OCI-LY7 (cell line): Measurements from ENCODE around the gene ABCC3. TPM values are rescaled to one million over a fixed set of nuclear protein-coding genes. Genes with fewer than 3 reads are reported as not detected.
A peak's percentile ranks its signal among the peaks of the same experiment; 100 is the strongest.

Experiments used
- BruUV-seq: library from RNA; stranded (reverse); fragments of 400-500 nt; replicated peaks from 2 replicates; lab custom pipeline; 2021; lab: Mats Ljungman, UMichigan
- CTCF ChIA-PET: fragments of 300-600 bp; sonication (Branson Sonifier 250); formaldehyde crosslinking; loops from one replicate; lab custom pipeline; 2022; ENCODE audit warnings: antibody characterized with exemption; ENCODE audit not compliant: unreplicated experiment; lab: Charles Lee
- POLR2A ChIA-PET: fragments of 300-600 bp; sonication (Branson Sonifier 250); formaldehyde crosslinking; loops from one replicate; lab custom pipeline; 2022; ENCODE audit warnings: antibody characterized with exemption; lab: Charles Lee
- DNase-seq: peaks from one replicate; pipeline ENCODE4 v3.0.0-alpha.2; 2015; ENCODE audit warnings: low spot score
- H2AFZ ChIP-seq: fragments of 200-600 bp; sonication (generic), shearing (Covaris generic); 2 replicates; pipeline ENCODE4 v1.6.1; 2014; ENCODE audit warnings: mild to moderate bottlenecking, antibody characterized with exemption, low read length, moderate library complexity
- H3K27ac ChIP-seq: fragments of 200-600 bp; sonication (generic); 2 replicates; pipeline ENCODE4 v1.5.1; 2014; ENCODE audit warnings: mixed run types, low read depth, mild to moderate bottlenecking, moderate library complexity, low read length, inconsistent platforms; ENCODE audit not compliant: poor library complexity, severe bottlenecking
- H3K36me3 ChIP-seq: fragments of 200-600 bp; sonication (generic); 2 replicates; pipeline ENCODE4 v1.6.1; 2014; ENCODE audit warnings: mild to moderate bottlenecking, antibody characterized with exemption, low read length, moderate library complexity, mixed read lengths; ENCODE audit not compliant: insufficient read depth
- H3K4me1 ChIP-seq: fragments of 200-600 bp; sonication (generic); 2 replicates; pipeline ENCODE4 v1.5.1; 2014; ENCODE audit warnings: mild to moderate bottlenecking, low read length; ENCODE audit not compliant: insufficient read depth, poor library complexity, severe bottlenecking
- H3K4me2 ChIP-seq: fragments of 200-600 bp; sonication (generic); 2 replicates; pipeline ENCODE4 v1.6.1; 2014; ENCODE audit warnings: mild to moderate bottlenecking, low read length
- H3K4me3 ChIP-seq: fragments of 200-600 bp; sonication (generic); 2 replicates; pipeline ENCODE4 v1.5.1; 2014; ENCODE audit warnings: mild to moderate bottlenecking, low read depth, low read length; ENCODE audit not compliant: poor library complexity, severe bottlenecking
- H3K79me2 ChIP-seq: fragments of 200-600 bp; sonication (generic); 2 replicates; pipeline ENCODE4 v1.6.1; 2016; ENCODE audit warnings: low read depth, mild to moderate bottlenecking, low read length, moderate library complexity, mixed read lengths; ENCODE audit not compliant: insufficient read depth
- H3K9me2 ChIP-seq: fragments of 200-600 bp; sonication (generic); 2 replicates; pipeline ENCODE4 v1.6.1; 2016; ENCODE audit warnings: mild to moderate bottlenecking, low read length, mixed read lengths; ENCODE audit not compliant: insufficient read depth
- H3K9me3 ChIP-seq: fragments of 200-600 bp; sonication (generic); 2 replicates; pipeline ENCODE4 v1.6.1; 2014; ENCODE audit warnings: mild to moderate bottlenecking, mixed run types, low read length, mixed read lengths
- H4K20me1 ChIP-seq: fragments of 200-600 bp; sonication (generic); 2 replicates; pipeline ENCODE4 v1.6.1; 2014; ENCODE audit warnings: mild to moderate bottlenecking, antibody characterized with exemption, low read length, moderate library complexity, mixed read lengths; ENCODE audit not compliant: insufficient read depth
- CTCF ChIP-seq: fragments of 200-600 bp; sonication (generic); conservative IDR thresholded peaks from 2 replicates; pipeline ENCODE4 v1.5.1; 2014; ENCODE audit warnings: mild to moderate bottlenecking, antibody characterized with exemption, low read length, moderate library complexity, mixed read lengths
- EZH2phosphoT487 ChIP-seq: fragments of 200-600 bp; sonication (generic); IDR thresholded peaks from 2 replicates; pipeline ENCODE4 v1.6.1; 2018; ENCODE audit warnings: low read depth, borderline replicate concordance, mild to moderate bottlenecking, mixed run types, antibody characterized with exemption, low read length, moderate library complexity, mixed read lengths
- intact Hi-C: fragments of 100-400 bp; cut with micrococcal nuclease; formaldehyde crosslinking; loops from one replicate; pipeline ENCODE4 v1.10.0; 2022; ENCODE audit not compliant: unreplicated experiment
- total RNA-seq, 2 experiments: library from RNA; depleted of rRNA in 1 of 2; stranded (reverse); fragments of >200 nt in 1 of 2; shearing (Covaris generic) in 1 of 2; gene quantifications; 2 replicates each; pipeline ENCODE4 v1.2.3, GENCODE V29; 2014 to 2022

Gene ABCC3
- total RNA-seq, 2 experiments from 2014 or later = not detected

GRCh38 chr17:50603340-50603739 lies 31.3 kb upstream of the ABCC3 start:
- Histone ChIP-seq H3K4me3 (no peak overlapping the region), H3K4me2 (no peak overlapping the region), H3K4me1 (peaks cover 6% of the 10 kb centered on the region), H4K20me1 (no peaks in the 10 kb centered on the region), H3K36me3 (no peaks in the 10 kb centered on the region), H3K9me2 (no peaks in the 10 kb centered on the region), H3K9me3 (no peaks in the 10 kb centered on the region), H3K27ac (no peak overlapping the region), H2AFZ (no peak overlapping the region), H3K79me2 (no peaks in the 10 kb centered on the region)
- DNase-seq = peak; percentile 30
- ChIA-PET CTCF (no interaction called here), POLR2A (no interaction called here)
- intact Hi-C loops = no loop called here
- no TSS peak for BruUV-seq
- TF ChIP-seq EZH2phosphoT487 (no peak), CTCF (peak; percentile 58; the same call in 1 of the 2 replicates)

- Histone ChIP-seq H3K27ac (no peak overlapping the region), H3K4me3 (no peak overlapping the region), H3K9me2 (no peaks in the 10 kb centered on the region), H3K4me2 (no peak overlapping the region), H3K4me1 (no peaks in the 10 kb centered on the region), H3K36me3 (no peaks in the 10 kb centered on the region), H3K79me2 (no peaks in the 10 kb centered on the region), H2AFZ (no peak overlapping the region), H3K9me3 (no peaks in the 10 kb centered on the region), H4K20me1 (no peaks in the 10 kb centered on the region)
- CTCF ChIA-PET = no interaction called here
- TF ChIP-seq EZH2phosphoT487 (no peak), CTCF (no peak)
- intact Hi-C loops = no loop called here
- no TSS peak for BruUV-seq
- POLR2A ChIA-PET = no interaction called here
- no peak for DNase-seq
These were observed 30.2 kb upstream of the ABCC3 start for GRCh38 chr17:50604513-50604912.

- Histone ChIP-seq H3K27ac (no peak overlapping the region), H3K9me3 (no peaks in the 10 kb centered on the region), H2AFZ (no peak overlapping the region), H3K9me2 (no peaks in the 10 kb centered on the region), H3K36me3 (no peaks in the 10 kb centered on the region), H3K4me3 (no peak overlapping the region), H3K79me2 (no peaks in the 10 kb centered on the region), H3K4me2 (no peak overlapping the region), H4K20me1 (no peaks in the 10 kb centered on the region), H3K4me1 (no peaks in the 10 kb centered on the region)
- no peak for DNase-seq
- intact Hi-C loops = no loop called here
- no TSS peak for BruUV-seq
- CTCF ChIA-PET = no interaction called here
- TF ChIP-seq EZH2phosphoT487 = no peak
- TF ChIP-seq CTCF = no peak
- POLR2A ChIA-PET = no interaction called here
These were observed 29.3 kb upstream of the ABCC3 start for GRCh38 chr17:50605429-50605828.
